Measurements from ENCODE around the gene NOTCH2.
"Not testable (repeated sequence)": the region's sequence is repeated elsewhere in the genome, so short reads cannot be mapped to it uniquely, and the experiment has no call there.

GRCh38 chr1:120105288-120105687, 35.8 kb upstream of the NOTCH2 start:
- not testable (repeated sequence) for TF ChIP-seq CTCF, POLR2A (IDR thresholded peaks at IDR 0.05)
